ENCODE results near the gene LRRC49.

The LRRC49 gene

DNA sequence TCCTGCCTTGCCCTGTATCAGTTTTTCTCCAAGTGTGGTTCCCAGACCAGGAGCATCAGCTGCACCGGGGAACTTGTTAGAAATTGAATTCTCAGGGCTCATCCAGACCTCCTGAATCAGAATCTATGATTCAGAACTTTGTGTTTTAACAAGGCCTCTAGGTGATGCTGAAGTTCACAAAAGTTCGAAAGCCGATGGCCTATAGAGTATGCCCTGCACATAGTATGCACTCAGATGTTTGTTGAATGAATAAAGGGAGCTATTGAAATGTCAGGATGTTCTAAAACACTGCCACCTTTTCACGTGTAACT, 38.0 kb upstream of the LRRC49 start:
- H3K4me1 ChIP-seq (ENCODE audit: control insufficient read depth, insufficient read depth, low read depth, low read length), result peaks cover 12% of the 10 kb centered on the region
- H3K36me3 ChIP-seq (ENCODE audit: control insufficient read depth in 1 of 2, insufficient read depth in 2 of 2, low read depth in 1 of 2, low read length in 2 of 2), result peaks cover 6 to 26% of the 10 kb centered on the region in 2 experiments
- H3K14ac ChIP-seq (ENCODE audit: low read length in 2 of 2), result no peak overlapping the region
- peak overlapping the region; percentile 79 for H4K8ac ChIP-seq (ENCODE audit: low read length)
- peak overlapping the region; percentile 80 for H2AFZ ChIP-seq (ENCODE audit: low read depth, low read length)
- H3K18ac ChIP-seq (ENCODE audit: low read depth in 1 of 2, low read length in 2 of 2), result peak overlapping the region; percentile 55 to 88
- no peak overlapping the region for H2BK12ac ChIP-seq (ENCODE audit: low read length in 2 of 2)
- no peak overlapping the region for H3K23ac ChIP-seq (ENCODE audit: low read length in 2 of 2)
- H3K9me3 ChIP-seq (ENCODE audit: control insufficient read depth, low read length), result no peaks in the 10 kb centered on the region
- peaks cover 4% of the 10 kb centered on the region for H3K79me1 ChIP-seq (replicated peaks; ENCODE audit: low read length, poor library complexity, severe bottlenecking)
- H3K4me2 ChIP-seq (ENCODE audit: low read length, poor library complexity, severe bottlenecking), result peak overlapping the region; percentile 70
- H3K4ac ChIP-seq (ENCODE audit: low read depth in 1 of 2, low read length in 2 of 2), result peak overlapping the region in 1 of 2 experiments; percentile 96
- H4K91ac ChIP-seq (ENCODE audit: low read length), result peak overlapping the region; percentile 34
- peak overlapping the region; percentile 83 for H3K27ac ChIP-seq (ENCODE audit: low read length, poor library complexity, severe bottlenecking)
- H2BK120ac ChIP-seq (ENCODE audit: low read depth, low read length), result peak overlapping the region; percentile 12
- H2BK15ac ChIP-seq (ENCODE audit: low read depth, poor library complexity, severe bottlenecking), result no peak overlapping the region
- H3K4me3 ChIP-seq (ENCODE audit: insufficient read depth in 1 of 2, low read depth in 1 of 2, low read length in 2 of 2), result peak overlapping the region; percentile 81 to 98
- 60% methylated on average over 3 of the region's 4 CpGs for WGBS
- no peak overlapping the region for H2BK5ac ChIP-seq (ENCODE audit: low read depth, low read length, poor library complexity, severe bottlenecking)
- no peak overlapping the region for H2AK5ac ChIP-seq (ENCODE audit: low read length, severe bottlenecking)
- H3K27me3 ChIP-seq (ENCODE audit: control insufficient read depth in 1 of 2, insufficient read depth in 1 of 2, low read length in 2 of 2), result no peaks in the 10 kb centered on the region
- peak overlapping the region; percentile 98 for H3K9ac ChIP-seq (ENCODE audit: low read length)
- peak; percentile 50 for DNase-seq

- H3K4me2 ChIP-seq (ENCODE audit: low read length, poor library complexity, severe bottlenecking), result no peak overlapping the region
- H2AK5ac ChIP-seq (ENCODE audit: low read length, severe bottlenecking), result no peak overlapping the region
- H2BK120ac ChIP-seq (ENCODE audit: low read depth, low read length), result no peak overlapping the region
- no peak overlapping the region for H2BK5ac ChIP-seq (ENCODE audit: low read depth, low read length, poor library complexity, severe bottlenecking)
- DNase-seq, result no peak
- peaks cover 6 to 15% of the 10 kb centered on the region in 2 experiments for H3K36me3 ChIP-seq (ENCODE audit: control insufficient read depth in 1 of 2, insufficient read depth in 2 of 2, low read depth in 1 of 2, low read length in 2 of 2)
- peak overlapping the region in 1 of 2 experiments; percentile 55 for H3K4me3 ChIP-seq (ENCODE audit: insufficient read depth in 1 of 2, low read depth in 1 of 2, low read length in 2 of 2)
- H3K18ac ChIP-seq (ENCODE audit: low read depth in 1 of 2, low read length in 2 of 2), result no peak overlapping the region
- H3K4me1 ChIP-seq (ENCODE audit: control insufficient read depth, insufficient read depth, low read depth, low read length), result peaks cover 12% of the 10 kb centered on the region
- H2AFZ ChIP-seq (ENCODE audit: low read depth, low read length), result no peak overlapping the region
- H3K9ac ChIP-seq (ENCODE audit: low read length), result peak overlapping the region; percentile 79
- H3K79me1 ChIP-seq (replicated peaks; ENCODE audit: low read length, poor library complexity, severe bottlenecking), result peaks cover 6% of the 10 kb centered on the region
- no peaks in the 10 kb centered on the region for H3K9me3 ChIP-seq (ENCODE audit: control insufficient read depth, low read length)
- no peak overlapping the region for H4K8ac ChIP-seq (ENCODE audit: low read length)
- WGBS, result 90% methylated on average over 2 of the region's 2 CpGs
- no peak overlapping the region for H3K4ac ChIP-seq (ENCODE audit: low read depth in 1 of 2, low read length in 2 of 2)
- H3K23ac ChIP-seq (ENCODE audit: low read length in 2 of 2), result no peak overlapping the region
- H3K14ac ChIP-seq (ENCODE audit: low read length in 2 of 2), result no peak overlapping the region
- no peaks in the 10 kb centered on the region for H3K27me3 ChIP-seq (ENCODE audit: control insufficient read depth in 1 of 2, insufficient read depth in 1 of 2, low read length in 2 of 2)
- H3K27ac ChIP-seq (ENCODE audit: low read length, poor library complexity, severe bottlenecking), result no peak overlapping the region
- H2BK12ac ChIP-seq (ENCODE audit: low read length in 2 of 2), result no peak overlapping the region
- H2BK15ac ChIP-seq (ENCODE audit: low read depth, poor library complexity, severe bottlenecking), result no peak overlapping the region
- no peak overlapping the region for H4K91ac ChIP-seq (ENCODE audit: low read length)
Measured at GRCh38 chr15:70855764-70856163, 36.9 kb upstream of the LRRC49 start.

DNA sequence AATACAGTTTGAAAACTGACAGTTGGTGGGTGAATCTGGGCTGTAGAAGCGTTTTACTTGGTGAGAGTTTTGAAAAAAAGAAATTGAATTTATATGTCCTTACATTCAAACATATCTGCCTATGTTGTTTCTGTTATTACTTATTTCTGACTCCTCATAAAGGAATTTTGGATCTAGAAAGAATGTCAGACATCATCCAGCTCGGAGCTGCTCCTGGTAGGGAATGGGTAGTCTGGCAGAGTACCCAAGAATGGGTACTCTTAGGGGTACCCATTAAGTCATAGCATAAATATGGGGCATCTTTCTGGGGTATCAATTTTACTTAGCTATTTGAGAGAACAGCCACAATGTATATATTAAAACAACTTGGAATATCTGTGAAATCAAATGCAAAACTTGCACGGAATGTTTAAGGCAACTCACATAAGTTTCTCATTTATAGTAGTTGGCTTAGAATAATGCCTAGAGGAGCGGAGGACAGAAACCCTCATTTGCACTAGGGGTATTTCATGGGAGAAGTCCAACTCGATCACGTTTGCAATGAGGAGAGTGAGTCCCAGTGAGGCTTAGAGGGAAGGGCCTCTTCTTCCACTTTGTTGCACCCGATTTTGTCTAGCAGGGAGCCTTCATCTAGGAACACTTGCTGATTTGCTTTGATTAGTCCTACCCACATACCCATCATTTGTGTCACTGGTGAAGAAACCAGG, 36.3 kb upstream of the LRRC49 start:
- Histone ChIP-seq H2AK5ac (ENCODE audit: low read length, severe bottlenecking) (no peak overlapping the region), H3K14ac (ENCODE audit: low read length in 2 of 2) (no peak overlapping the region), H2AFZ (ENCODE audit: low read depth, low read length) (no peak overlapping the region), H4K91ac (ENCODE audit: low read length) (no peak overlapping the region), H2BK12ac (ENCODE audit: low read length in 2 of 2) (peak overlapping the region in 1 of 2 experiments; percentile 22), H3K27me3 (ENCODE audit: control insufficient read depth in 1 of 2, insufficient read depth in 1 of 2, low read length in 2 of 2) (no peaks in the 10 kb centered on the region), H3K27ac (ENCODE audit: low read length, poor library complexity, severe bottlenecking) (peak overlapping the region; percentile 66), H3K4ac (ENCODE audit: low read depth in 1 of 2, low read length in 2 of 2) (no peak overlapping the region), H3K4me3 (ENCODE audit: insufficient read depth in 1 of 2, low read depth in 1 of 2, low read length in 2 of 2) (peak overlapping the region in 1 of 2 experiments; percentile 55), H3K36me3 (ENCODE audit: control insufficient read depth in 1 of 2, insufficient read depth in 2 of 2, low read depth in 1 of 2, low read length in 2 of 2) (peaks cover 6 to 9% of the 10 kb centered on the region in 2 experiments), H3K23ac (ENCODE audit: low read length in 2 of 2) (no peak overlapping the region), H3K9ac (ENCODE audit: low read length) (peak overlapping the region; percentile 79), H2BK5ac (ENCODE audit: low read depth, low read length, poor library complexity, severe bottlenecking) (no peak overlapping the region), H3K79me1 (replicated peaks; ENCODE audit: low read length, poor library complexity, severe bottlenecking) (peaks cover 6% of the 10 kb centered on the region), H3K4me1 (ENCODE audit: control insufficient read depth, insufficient read depth, low read depth, low read length) (peaks cover 12% of the 10 kb centered on the region), H2BK15ac (ENCODE audit: low read depth, poor library complexity, severe bottlenecking) (no peak overlapping the region), H2BK120ac (ENCODE audit: low read depth, low read length) (no peak overlapping the region), H3K18ac (ENCODE audit: low read depth in 1 of 2, low read length in 2 of 2) (peak overlapping the region in 1 of 2 experiments; percentile 18), H3K4me2 (ENCODE audit: low read length, poor library complexity, severe bottlenecking) (no peak overlapping the region), H3K9me3 (ENCODE audit: control insufficient read depth, low read length) (no peaks in the 10 kb centered on the region), H4K8ac (ENCODE audit: low read length) (no peak overlapping the region)
- 76% methylated on average over 6 of the region's 7 CpGs for WGBS
- DNase-seq, result no peak

DNA sequence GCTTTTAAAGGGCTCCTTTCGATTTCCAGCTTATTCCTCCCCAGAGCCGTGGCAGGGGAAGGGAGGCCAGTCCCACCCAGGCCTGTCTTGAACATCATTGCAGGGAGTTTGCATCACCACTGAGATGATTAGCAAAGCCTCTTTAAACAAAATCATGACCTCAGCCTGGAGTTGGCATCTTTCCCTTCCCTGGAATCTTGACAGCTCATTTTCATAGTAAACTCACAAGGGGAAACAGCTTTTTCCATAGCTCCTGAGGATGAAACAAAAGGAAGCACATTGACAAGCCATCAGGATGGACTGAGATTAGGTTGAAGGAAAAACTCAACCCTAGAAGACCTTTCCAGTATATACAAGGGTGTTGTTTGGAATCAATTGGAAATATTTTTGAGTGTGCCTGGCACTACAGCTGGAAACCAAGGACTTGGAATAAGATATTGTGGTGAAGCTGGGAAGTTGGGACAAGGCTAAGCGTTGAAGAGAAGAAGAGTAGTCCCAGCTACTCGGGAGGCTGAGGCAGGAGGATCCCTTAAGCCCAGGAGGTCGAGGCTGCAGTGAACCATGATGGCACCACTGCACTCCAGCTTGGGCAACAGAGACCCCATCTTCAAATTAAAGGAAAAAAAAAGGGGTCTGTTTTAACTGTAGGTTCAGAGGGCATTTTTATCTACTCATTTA, 35.6 kb upstream of the LRRC49 start:
- H4K8ac ChIP-seq (ENCODE audit: low read length), result no peak overlapping the region
- WGBS, result 46% methylated on average over 4 of the region's 5 CpGs

More for the DNA sequence above, 35.6 kb upstream of the LRRC49 start:
- Histone ChIP-seq H2BK120ac (ENCODE audit: low read depth, low read length) (no peak overlapping the region), H3K23ac (ENCODE audit: low read length in 2 of 2) (no peak overlapping the region), H3K18ac (ENCODE audit: low read depth in 1 of 2, low read length in 2 of 2) (no peak overlapping the region), H3K4me2 (ENCODE audit: low read length, poor library complexity, severe bottlenecking) (no peak overlapping the region), H2BK15ac (ENCODE audit: low read depth, poor library complexity, severe bottlenecking) (peak overlapping the region; percentile 88), H3K27me3 (ENCODE audit: control insufficient read depth in 1 of 2, insufficient read depth in 1 of 2, low read length in 2 of 2) (no peaks in the 10 kb centered on the region), H4K91ac (ENCODE audit: low read length) (peak overlapping the region; percentile 35), H3K14ac (ENCODE audit: low read length in 2 of 2) (no peak overlapping the region), H2AFZ (ENCODE audit: low read depth, low read length) (no peak overlapping the region), H3K9ac (ENCODE audit: low read length) (peak overlapping the region; percentile 79), H2BK12ac (ENCODE audit: low read length in 2 of 2) (peak overlapping the region in 1 of 2 experiments; percentile 63), H3K4ac (ENCODE audit: low read depth in 1 of 2, low read length in 2 of 2) (no peak overlapping the region), H2AK5ac (ENCODE audit: low read length, severe bottlenecking) (no peak overlapping the region), H3K27ac (ENCODE audit: low read length, poor library complexity, severe bottlenecking) (peak overlapping the region; percentile 66), H3K36me3 (ENCODE audit: control insufficient read depth in 1 of 2, insufficient read depth in 2 of 2, low read depth in 1 of 2, low read length in 2 of 2) (peaks cover 0 to 2% of the 10 kb centered on the region in 2 experiments), H3K9me3 (ENCODE audit: control insufficient read depth, low read length) (no peaks in the 10 kb centered on the region), H2BK5ac (ENCODE audit: low read depth, low read length, poor library complexity, severe bottlenecking) (no peak overlapping the region), H3K4me3 (ENCODE audit: insufficient read depth in 1 of 2, low read depth in 1 of 2, low read length in 2 of 2) (peak overlapping the region in 1 of 2 experiments; percentile 1), H3K4me1 (ENCODE audit: control insufficient read depth, insufficient read depth, low read depth, low read length) (peaks cover 8% of the 10 kb centered on the region), H3K79me1 (replicated peaks; ENCODE audit: low read length, poor library complexity, severe bottlenecking) (peaks cover 2% of the 10 kb centered on the region)
- peak; percentile 99 for DNase-seq
